ENCODE measurements around the gene UCK2. TPM values are rescaled to one million over a fixed set of nuclear protein-coding genes. Genes with fewer than 3 reads are reported as not detected.

The UCK2 gene
- total RNA-seq, 1 experiment from 2014 or later: 88.4 TPM

- H3K4me2 ChIP-seq (ENCODE audit: low read length): no peak overlapping the region
- H3K9me2 ChIP-seq (ENCODE audit: insufficient read depth): no peaks in the 10 kb centered on the region
- no peaks in the 10 kb centered on the region for H3K36me3 ChIP-seq (ENCODE audit: control insufficient read depth in 1 of 2, insufficient read depth in 2 of 2, low read length in 2 of 2)
- no peaks in the 10 kb centered on the region for H3K9me3 ChIP-seq (ENCODE audit: control insufficient read depth in 1 of 2, insufficient read depth in 1 of 2, low read depth in 1 of 2, low read length in 2 of 2)
- intact Hi-C loops (cut with micrococcal nuclease): no loop called here
- H3K79me2 ChIP-seq (ENCODE audit: insufficient read depth, low read length): peaks cover 100% of the 10 kb centered on the region
- DNase-seq (ENCODE audit: low read depth, low spot score) (no peak), ATAC-seq (no peak)
- H3K9ac ChIP-seq (ENCODE audit: low read length): no peak overlapping the region
- peaks cover 3 to 30% of the 10 kb centered on the region in 2 experiments; a peak in 3 of 4 replicates for H3K4me1 ChIP-seq (ENCODE audit: control insufficient read depth in 1 of 2, insufficient read depth in 2 of 2, low read length in 2 of 2)
- ChIA-PET POLR2A (no interaction called here), RAD21 (ENCODE audit: low non-redundant PET in 1 of 2, low total read pairs in 2 of 2, uncharacterized antibody in 2 of 2, unreplicated experiment in 2 of 2) (no interaction called here), CTCF (interaction anchor here (1.2 kb wide), 1 partner anchor 157 kb away, joined by 3 read pairs; the partner anchor contains the start of gene ALDH9A1)
- no TSS peak for BruUV-seq (replicated peaks)
- H4K20me1 ChIP-seq (ENCODE audit: insufficient read depth): peaks cover 52% of the 10 kb centered on the region; the same call in 1 of the 2 replicates
- H3K27me3 ChIP-seq (ENCODE audit: insufficient read depth, low read length): no peaks in the 10 kb centered on the region
- H3K4me3 ChIP-seq (replicated peaks in 1 of 2; ENCODE audit: low read depth in 1 of 2, low read length in 2 of 2): no peak overlapping the region
- no peak overlapping the region for H3K27ac ChIP-seq (ENCODE audit: low read depth, low read length)
- TF ChIP-seq, protein P1, sequence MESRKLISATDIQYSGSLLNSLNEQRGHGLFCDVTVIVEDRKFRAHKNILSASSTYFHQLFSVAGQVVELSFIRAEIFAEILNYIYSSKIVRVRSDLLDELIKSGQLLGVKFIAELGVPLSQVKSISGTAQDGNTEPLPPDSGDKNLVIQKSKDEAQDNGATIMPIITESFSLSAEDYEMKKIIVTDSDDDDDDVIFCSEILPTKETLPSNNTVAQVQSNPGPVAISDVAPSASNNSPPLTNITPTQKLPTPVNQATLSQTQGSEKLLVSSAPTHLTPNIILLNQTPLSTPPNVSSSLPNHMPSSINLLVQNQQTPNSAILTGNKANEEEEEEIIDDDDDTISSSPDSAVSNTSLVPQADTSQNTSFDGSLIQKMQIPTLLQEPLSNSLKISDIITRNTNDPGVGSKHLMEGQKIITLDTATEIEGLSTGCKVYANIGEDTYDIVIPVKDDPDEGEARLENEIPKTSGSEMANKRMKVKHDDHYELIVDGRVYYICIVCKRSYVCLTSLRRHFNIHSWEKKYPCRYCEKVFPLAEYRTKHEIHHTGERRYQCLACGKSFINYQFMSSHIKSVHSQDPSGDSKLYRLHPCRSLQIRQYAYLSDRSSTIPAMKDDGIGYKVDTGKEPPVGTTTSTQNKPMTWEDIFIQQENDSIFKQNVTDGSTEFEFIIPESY (IDR thresholded peaks at IDR 0.05; ENCODE audit: extremely low read depth, insufficient replicate concordance, low read length): no peak
- TF ChIP-seq EGR1 (IDR thresholded peaks at IDR 0.05; ENCODE audit: low read depth): no peak
- no peak for TF ChIP-seq ATF3 (IDR thresholded peaks at IDR 0.05)
- no peak for TF ChIP-seq EZH2 (IDR thresholded peaks at IDR 0.05)
- TF ChIP-seq CTCF (IDR thresholded peaks at IDR 0.05 in 2 of 3, conservative IDR thresholded peaks at IDR 0.05 in 1 of 3; ENCODE audit: borderline replicate concordance in 1 of 3, insufficient read depth in 1 of 3, low read depth in 2 of 3, low read length in 2 of 3): no peak
- no peak for TF ChIP-seq POLR2A (IDR thresholded peaks at IDR 0.05; ENCODE audit: borderline replicate concordance, extremely low read depth, insufficient read depth, insufficient read length)
- TF ChIP-seq TCF7L2 (IDR thresholded peaks at IDR 0.05; ENCODE audit: borderline replicate concordance, extremely low read depth, insufficient read depth, insufficient read length): no peak
- no peak for TF ChIP-seq ZFX (IDR thresholded peaks at IDR 0.05)
- TF ChIP-seq ELF1 (IDR thresholded peaks at IDR 0.05; ENCODE audit: borderline replicate concordance, low read depth): no peak
- TF ChIP-seq RAD21 (IDR thresholded peaks at IDR 0.05; ENCODE audit: low read depth): no peak
- TF ChIP-seq CBX3 (IDR thresholded peaks at IDR 0.05; ENCODE audit: low read depth): no peak
- no peak for TF ChIP-seq YY1 (IDR thresholded peaks at IDR 0.05; ENCODE audit: extremely low read depth, insufficient replicate concordance, low read depth, low read length)
- no peak for TF ChIP-seq ZNF274 (IDR thresholded peaks at IDR 0.05; ENCODE audit: low read depth, low read length)
- no peak for TF ChIP-seq SIN3A (IDR thresholded peaks at IDR 0.05; ENCODE audit: low read depth)
- no peak overlapping the region for H2AFZ ChIP-seq (ENCODE audit: low read depth, low read length, poor library complexity, severe bottlenecking)
These were observed 27.8 kb downstream of the UCK2 start for GRCh38 chr1:165855010-165855838.

Measured in HCT116 (cell line).